DMS79 (cell line): Measurements from ENCODE around the gene TTLL9.

ENCODE experiments used
- DNase-seq: peaks from one replicate; lab custom pipeline; 2025; lab: John Stamatoyannopoulos, UW

TTLL9 gene

DNA sequence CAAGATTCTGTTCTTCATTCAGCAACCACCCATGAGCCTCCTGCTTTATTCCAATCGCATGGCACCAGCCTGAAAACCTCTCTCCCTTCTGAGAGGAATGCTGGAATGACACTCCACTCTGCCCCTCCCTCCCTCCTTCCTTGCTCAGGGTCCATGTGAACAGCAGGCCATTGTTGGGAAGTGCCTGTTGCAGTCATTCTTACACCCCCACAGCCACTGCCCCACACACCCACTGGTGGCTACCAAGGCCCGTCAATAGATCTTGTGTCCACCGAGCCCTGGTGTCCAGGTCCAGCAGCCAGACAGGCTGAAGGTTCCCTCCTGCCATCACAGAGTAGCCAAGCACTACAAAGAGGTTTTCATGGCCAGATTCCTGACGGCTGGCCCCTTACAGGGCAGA lies 74.9 kb downstream of the TTLL9 start:
- DNase-seq: no peak

- no peak for DNase-seq
These were observed 75.4 kb downstream of the TTLL9 start for GRCh38 chr20:31945785-31946184.

DNA sequence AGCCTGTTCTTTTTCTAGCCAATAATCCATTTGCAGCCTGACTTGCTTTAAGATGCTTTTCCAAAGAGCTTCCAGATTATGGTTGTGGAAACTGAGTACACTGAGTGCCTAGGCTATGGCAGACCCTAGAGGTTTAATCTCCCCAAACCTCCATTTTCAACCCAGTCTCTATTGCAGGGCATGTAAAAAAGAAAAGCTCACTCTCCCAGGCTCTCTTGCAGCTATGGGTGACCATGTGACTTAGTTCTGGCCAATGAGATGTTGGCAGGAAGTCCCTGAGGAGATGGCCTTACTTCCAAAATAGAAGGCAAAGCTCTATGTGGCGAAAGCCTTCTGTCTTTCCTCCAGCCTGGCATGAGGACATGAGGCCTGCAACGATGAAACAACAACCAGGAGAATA lies 77.6 kb downstream of the TTLL9 start:
- no peak for DNase-seq

DNA sequence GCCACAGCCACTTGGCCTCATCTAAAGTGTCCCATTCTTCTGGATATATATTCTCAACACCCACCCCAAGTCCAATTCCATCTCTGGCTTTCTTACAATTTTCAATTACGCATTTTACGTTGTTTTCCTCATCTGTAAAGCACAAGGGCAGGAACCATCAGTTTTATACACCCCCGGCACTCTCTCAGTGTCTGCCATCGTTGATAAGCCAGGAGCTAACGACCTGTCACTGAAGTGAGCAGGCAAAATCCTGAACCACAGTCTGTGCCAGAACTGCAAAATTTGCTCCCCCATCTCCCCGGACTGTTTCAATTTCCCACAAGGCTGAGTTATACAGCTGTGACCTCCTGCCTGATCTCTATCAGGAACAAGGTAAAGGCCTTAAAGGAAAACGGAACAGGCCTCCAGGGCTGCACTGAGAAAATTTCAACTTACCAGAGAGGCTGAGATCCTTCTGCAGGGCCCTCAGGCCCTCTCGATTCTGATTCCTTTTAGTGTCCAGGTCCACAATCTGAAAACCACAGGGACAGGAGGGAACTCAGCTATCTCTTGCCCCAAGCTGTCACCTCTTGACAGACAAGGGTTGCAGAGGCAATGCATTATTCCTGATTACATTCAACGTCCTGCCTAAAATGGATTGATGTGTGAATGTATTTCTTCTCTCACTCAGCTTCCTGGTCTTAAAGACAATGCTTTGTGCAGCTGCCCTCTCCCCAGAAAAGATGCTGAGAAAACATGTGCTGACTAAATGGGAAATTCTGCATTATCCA lies 79.6 kb downstream of the TTLL9 start:
- no peak for DNase-seq

GRCh38 chr20:31951203-31951529 lies 80.7 kb downstream of the TTLL9 start:
- no peak for DNase-seq

DNA sequence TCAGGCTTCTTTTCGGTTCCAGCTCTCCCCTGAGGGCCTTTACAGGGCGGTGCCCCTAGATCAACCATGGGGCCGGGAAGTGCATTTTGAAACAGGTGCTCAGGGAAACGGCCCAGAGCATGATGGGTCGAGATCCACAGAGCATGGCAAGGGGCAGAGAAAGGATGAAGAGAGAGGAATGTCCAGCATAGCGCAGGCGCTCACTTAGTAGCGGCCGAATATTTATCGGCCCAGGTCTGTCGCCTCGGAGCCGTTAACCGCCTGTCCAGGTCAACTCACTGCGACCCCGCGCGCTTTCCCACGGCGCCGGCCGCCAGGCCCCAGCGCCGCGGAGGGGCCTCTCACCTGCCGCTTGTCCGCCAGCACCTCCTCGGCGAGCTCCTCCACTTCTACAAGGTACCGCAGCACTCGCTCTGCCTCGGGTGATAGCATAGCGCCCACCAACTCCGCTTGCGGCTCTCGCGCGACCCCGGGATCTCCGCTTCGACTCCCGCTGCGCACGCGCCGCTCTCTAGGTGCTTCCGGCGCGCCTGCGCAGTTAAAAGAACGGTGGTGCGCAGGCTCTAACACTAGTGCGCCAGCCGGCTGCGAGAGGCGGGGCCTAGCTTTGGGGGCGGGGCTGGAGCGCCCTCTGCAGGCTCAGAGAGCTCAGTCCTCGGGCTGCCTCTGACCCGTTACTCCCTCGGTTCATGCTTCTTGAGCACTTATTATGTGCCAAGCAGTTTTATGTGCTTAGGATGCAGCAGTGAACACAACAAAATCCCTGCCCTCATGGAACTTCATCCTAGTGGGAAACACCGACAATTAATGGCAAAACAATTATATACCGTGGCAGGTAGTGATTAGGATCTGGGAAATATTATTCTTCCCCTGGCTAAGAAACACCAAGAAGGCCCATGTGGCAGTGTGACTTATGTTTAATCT lies 81.4 kb downstream of the TTLL9 start, which contains the start of gene PDRG1:
Gene PDRG1, minus strand, starts transcription at position 517 of the 924 bp plus-strand sequence. Its CDS starts 85 bp downstream, at position 432.
- DNase-seq: peak; percentile 91

DNA sequence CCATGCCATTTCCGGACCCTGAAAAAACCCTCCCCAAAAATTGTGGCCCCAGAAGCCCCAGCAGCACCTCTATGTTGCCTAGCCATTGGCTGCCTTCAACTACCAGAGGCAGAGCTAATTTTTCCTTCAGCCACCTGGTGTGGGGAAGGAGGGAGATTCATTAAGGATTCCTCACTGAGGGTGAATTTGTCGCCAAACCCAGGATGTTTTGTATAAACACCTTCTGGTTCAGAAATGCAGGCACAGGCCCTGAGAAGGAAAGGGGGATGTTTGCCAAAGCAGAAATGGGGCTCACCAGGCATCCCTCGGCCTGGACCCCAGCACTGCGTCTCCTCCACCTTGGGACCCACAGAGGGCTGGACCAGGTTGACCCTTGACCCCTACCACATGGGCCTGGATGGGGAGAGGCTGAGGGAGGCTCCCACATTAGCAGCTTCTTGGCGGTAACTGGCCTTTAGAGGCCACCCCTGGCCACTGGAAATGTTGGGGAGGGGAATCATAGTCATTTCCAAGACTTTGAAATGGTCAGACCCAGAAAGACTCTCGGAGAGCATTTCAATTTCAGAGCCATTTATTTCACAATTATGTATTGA lies 83.2 kb downstream of the TTLL9 start:
- no peak for DNase-seq

GRCh38 chr20:31954500-31954899 lies 84.1 kb downstream of the TTLL9 start:
- no peak for DNase-seq

- no peak for DNase-seq
These were observed 86.4 kb downstream of the TTLL9 start for GRCh38 chr20:31956556-31957526.

- no peak for DNase-seq
These were observed 92.3 kb downstream of the TTLL9 start for GRCh38 chr20:31962761-31963160.

GRCh38 chr20:31963889-31964288 lies 93.5 kb downstream of the TTLL9 start:
- DNase-seq: no peak

GRCh38 chr20:31966991-31967655 lies 96.7 kb downstream of the TTLL9 start:
- no peak for DNase-seq

GRCh38 chr20:31967830-31968249 lies 97.4 kb downstream of the TTLL9 start, which contains the start of gene XKR7:
XKR7 (plus strand) TSS chr20:31968151; CDS start chr20:31968176, 25 bp downstream.
- DNase-seq: peak; percentile 57

DNA sequence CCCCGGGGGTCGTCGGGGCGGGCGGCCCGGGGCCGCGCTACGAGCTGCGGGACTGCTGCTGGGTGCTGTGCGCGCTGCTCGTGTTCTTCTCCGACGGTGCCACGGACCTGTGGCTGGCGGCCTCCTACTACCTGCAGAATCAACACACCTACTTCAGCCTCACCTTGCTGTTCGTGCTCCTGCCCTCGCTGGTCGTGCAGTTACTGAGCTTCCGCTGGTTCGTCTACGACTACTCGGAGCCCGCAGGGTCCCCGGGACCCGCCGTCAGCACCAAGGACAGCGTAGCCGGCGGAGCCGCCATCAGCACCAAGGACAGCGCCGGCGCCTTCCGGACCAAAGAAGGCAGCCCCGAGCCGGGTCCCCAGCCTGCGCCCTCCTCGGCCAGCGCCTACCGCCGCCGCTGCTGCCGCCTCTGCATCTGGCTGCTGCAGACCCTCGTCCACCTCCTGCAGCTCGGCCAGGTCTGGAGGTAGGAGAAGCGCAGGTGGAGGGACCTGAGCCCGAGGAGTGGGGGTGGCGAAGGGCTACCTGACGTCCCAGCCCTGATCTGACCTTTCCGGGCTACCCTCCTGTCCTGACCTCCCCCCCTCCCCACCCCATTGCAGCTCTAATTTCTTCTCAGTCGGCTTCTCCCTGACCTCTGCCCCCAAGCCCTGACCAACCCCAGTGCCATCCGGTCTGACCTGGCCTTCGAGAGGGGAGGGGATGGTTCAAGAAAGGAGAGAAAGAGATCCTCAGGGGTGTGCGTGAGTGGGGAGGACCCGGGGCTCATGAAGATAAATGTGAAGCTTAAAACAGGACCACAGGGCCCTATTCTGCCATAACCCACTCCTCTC lies 98.1 kb downstream of the TTLL9 start:
- DNase-seq: no peak

DNA sequence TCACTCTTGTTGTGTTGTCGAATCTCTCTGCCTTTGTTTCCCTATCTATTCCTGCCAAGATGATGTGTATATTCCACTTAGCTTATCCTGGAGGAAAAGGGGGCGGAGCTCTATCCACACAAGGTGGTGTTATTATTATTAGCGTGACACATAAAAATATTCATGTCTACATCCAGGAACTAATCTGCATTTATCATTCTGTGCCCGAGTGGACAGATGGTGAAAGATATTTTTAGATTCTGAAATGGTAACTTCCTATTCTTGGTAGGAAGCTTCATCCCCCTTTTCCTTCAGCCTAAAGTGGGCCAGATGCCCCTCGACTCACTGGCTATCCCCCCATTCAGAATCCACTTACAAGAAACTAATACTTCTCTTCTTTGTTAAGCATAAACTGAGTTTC lies 99.6 kb downstream of the TTLL9 start:
- DNase-seq: no peak

DNA sequence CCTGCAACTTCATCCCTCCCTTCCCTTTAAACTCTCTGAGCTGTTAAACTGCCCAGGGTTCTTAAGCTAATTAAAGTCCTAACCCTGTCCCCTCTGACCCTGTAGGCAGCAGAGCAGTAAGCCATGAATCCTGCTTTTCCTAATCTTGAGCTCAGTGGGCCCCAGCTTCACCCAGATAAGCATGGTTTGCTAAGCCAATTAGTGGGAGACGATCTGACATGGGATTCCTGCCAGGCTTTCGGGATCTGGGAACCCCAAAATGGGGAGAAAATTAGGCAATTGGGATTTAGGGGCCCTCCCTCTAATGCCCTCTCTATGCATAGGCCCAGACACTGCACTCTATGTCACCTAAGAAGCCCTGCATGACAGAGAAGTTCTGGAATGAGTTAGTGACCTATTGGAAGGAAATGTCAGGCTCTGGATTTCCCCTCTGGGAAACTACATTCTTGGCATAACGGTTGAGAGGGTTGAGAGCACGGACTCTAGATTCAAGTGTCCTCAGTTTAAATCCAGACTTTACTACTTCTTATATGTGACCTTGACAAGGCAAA lies 102.1 kb downstream of the TTLL9 start:
- DNase-seq: no peak

DNA sequence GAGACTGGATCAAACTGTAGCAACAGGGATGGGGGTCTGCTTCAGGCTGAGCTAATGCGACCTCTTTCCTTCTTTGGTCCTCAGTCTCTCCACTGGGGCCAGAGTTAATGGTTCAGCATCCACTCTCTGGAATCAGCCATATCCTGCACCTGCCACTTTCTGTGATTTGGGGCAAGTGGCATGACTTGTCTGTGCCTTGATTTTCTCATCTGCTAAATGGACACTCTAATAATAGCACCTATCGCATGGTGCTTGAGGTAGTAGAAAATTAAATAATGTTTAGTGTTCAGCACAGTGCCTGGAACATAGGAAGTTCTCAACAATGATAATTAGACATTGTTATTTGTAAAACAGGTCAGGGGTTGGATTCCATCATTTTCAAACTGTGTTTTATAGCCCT lies 103.9 kb downstream of the TTLL9 start:
- DNase-seq: no peak

DNA sequence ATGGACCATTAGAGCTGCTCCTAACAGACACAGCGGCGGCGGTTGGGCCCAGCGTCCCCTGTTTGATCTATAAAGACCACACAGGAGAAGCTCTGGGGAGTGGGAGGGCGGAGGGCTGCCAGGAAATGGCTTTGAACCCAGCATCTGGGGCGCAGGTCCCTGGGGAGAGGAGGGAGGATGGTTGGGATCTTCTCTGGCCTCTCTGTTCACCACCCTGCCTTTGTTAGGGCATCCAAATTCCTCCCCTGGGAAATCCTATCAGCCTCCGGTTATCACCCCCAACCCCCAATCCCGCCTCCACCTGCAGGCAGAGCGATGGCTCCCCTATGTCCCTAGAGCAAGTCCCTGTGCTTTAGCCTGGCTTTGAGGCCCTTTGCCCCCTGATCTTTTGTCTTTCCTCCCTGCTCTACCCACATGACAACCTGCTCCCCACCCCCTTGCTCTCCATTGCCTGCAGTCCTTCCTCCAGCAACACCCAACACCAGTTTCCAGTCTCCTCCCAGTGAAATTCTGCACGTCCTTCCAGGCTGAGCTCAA lies 104.6 kb downstream of the TTLL9 start:
- no peak for DNase-seq

DNA sequence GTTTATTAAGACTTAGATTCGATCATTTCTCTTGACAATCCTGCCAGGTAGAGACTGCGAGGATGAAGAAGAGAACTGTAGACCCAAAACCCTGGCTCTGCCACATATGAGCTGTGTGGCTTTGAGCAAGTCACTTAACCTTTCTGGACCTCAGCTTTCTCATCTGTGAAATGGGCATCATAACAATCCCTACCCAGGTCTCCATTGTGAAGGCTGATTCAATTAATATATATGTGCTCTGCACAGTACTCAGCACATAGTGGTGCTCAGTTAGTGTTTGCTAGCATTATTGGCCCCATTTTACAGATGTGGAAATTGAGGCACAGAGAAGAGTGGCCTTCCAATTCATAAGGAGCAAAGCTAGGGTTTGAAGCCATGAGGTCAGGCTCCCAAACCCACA lies 105.4 kb downstream of the TTLL9 start:
- no peak for DNase-seq
